ENCODE measurements around the gene IGSF23. TPM values are rescaled to one million over a fixed set of nuclear protein-coding genes. Genes with fewer than 3 reads are reported as not detected.

The IGSF23 gene
- total RNA-seq, 1 experiment from 2014 or later: not detected

GRCh38 chr19:44681992-44682790 lies 68.8 kb downstream of the IGSF23 start:
- H3K4me3 Mint-ChIP-seq: 0 out of 5 replicates have a peak overlapping the region, but pooled peaks of 1 of the 2 experiments have one; percentile 11
- H3K27me3 ChIP-seq (ENCODE audit: insufficient read depth, low read length): no peaks in the 10 kb centered on the region
- no peak overlapping the region for H4K5ac ChIP-seq (ENCODE audit: insufficient read length, low read depth, low read length)
- H3K27ac Mint-ChIP-seq: no peak overlapping the region; a peak in 1 of 7 replicates
- H2BK15ac ChIP-seq (ENCODE audit: low read depth, low read length): no peak overlapping the region
- H3K27ac ChIP-seq (ENCODE audit: insufficient read length, low read depth, low read length): no peak overlapping the region
- no peak overlapping the region for H2BK20ac ChIP-seq (ENCODE audit: low read depth, low read length, poor library complexity, severe bottlenecking)
- no peaks in the 10 kb centered on the region for H3K9me3 Mint-ChIP-seq
- no peaks in the 10 kb centered on the region for H3K79me2 ChIP-seq (ENCODE audit: insufficient read depth, low read length)
- H4K91ac ChIP-seq (ENCODE audit: insufficient read length, low read depth, low read length): no peak overlapping the region
- H3K9me3 ChIP-seq (ENCODE audit: control insufficient read depth, low read depth, low read length): no peaks in the 10 kb centered on the region
- no peaks in the 10 kb centered on the region for H3K79me1 ChIP-seq (ENCODE audit: insufficient read depth, low read depth, low read length, poor library complexity, severe bottlenecking)
- H3K23me2 ChIP-seq (ENCODE audit: insufficient read length, low read depth, low read length, poor library complexity, severe bottlenecking): no peaks in the 10 kb centered on the region
- H4K20me1 ChIP-seq (ENCODE audit: control insufficient read depth, insufficient read depth, insufficient read length): no peaks in the 10 kb centered on the region
- no peak overlapping the region for H3K4me2 ChIP-seq (ENCODE audit: insufficient read depth, insufficient read length, low read length)
- H3K23ac ChIP-seq (ENCODE audit: insufficient read length, low read depth, low read length): no peak overlapping the region
- no peak for TF ChIP-seq CTCF (conservative IDR thresholded peaks at IDR 0.05)
- DNase-seq: no peak
- peaks cover 7% of the 10 kb centered on the region for H3K27me3 Mint-ChIP-seq (ENCODE audit: low read depth)
- H3T11ph ChIP-seq (ENCODE audit: low read length): no peak overlapping the region
- H3K36me3 Mint-ChIP-seq (ENCODE audit: insufficient read depth in 1 of 3, low read depth in 3 of 3): no peaks in the 10 kb centered on the region
- no peak overlapping the region for H3K14ac ChIP-seq (ENCODE audit: insufficient read depth, low read length)
- no CpG with 5 or more reads among the region's 15 CpGs for WGBS (ENCODE audit: extremely low coverage, insufficient read length, low lambda C conversion rate)
- no peak overlapping the region for H2BK5ac ChIP-seq (ENCODE audit: insufficient read length, low read length)
- H3K4me1 ChIP-seq (ENCODE audit: insufficient read depth, low read length): peaks cover 2% of the 10 kb centered on the region; the same call in 1 of the 2 replicates
- no peak overlapping the region for H2BK12ac ChIP-seq (ENCODE audit: insufficient read length, low read depth, low read length)
- no peak overlapping the region for H3K9ac ChIP-seq (ENCODE audit: extremely low read depth, insufficient read length, low read length)
- H3K18ac ChIP-seq (ENCODE audit: insufficient read length, low read depth, low read length): no peak overlapping the region
- H2AFZ ChIP-seq (ENCODE audit: low read length): no peak overlapping the region
- H4K8ac ChIP-seq (replicated peaks; ENCODE audit: insufficient read length, low read depth, low read length): no peak overlapping the region
- no peak overlapping the region for H2AK5ac ChIP-seq (ENCODE audit: insufficient read length, low read length)
- peaks cover 10 to 12% of the 10 kb centered on the region in 2 experiments for H3K4me1 Mint-ChIP-seq
- no peak overlapping the region for H3K56ac ChIP-seq (ENCODE audit: insufficient read length, low read depth, low read length)
- H3K4ac ChIP-seq (ENCODE audit: low read depth, low read length): no peak overlapping the region
- H2BK120ac ChIP-seq (ENCODE audit: low read depth, low read length, poor library complexity, severe bottlenecking): no peak overlapping the region

Data from H9 (cell line).